HepG2 (cell line): ENCODE results near the gene TM9SF4. TPM values are rescaled to one million over a fixed set of nuclear protein-coding genes. Genes with fewer than 3 reads are reported as not detected.

Experiments used
- ATAC-seq: fragments of 200-7000 bp; cut with Tn5 transposase; 3 replicates; pipeline ENCODE4 v1.9.1; 2020; ENCODE audit warnings: mild to moderate bottlenecking, moderate library complexity
- BruUV-seq: library from RNA; stranded (reverse); fragments of 400-500 nt; replicated peaks from 2 replicates; lab custom pipeline; 2021; lab: Mats Ljungman, UMichigan
- CTCF ChIA-PET: fragments of 300-600 bp; formaldehyde crosslinking; extraction: SDS; loops from one replicate; lab custom pipeline; 2021; ENCODE audit warnings: low total read pairs, inconsistent platforms, low intra/inter-chr PET ratio; lab: Yijun Ruan, JAX
- POLR2A ChIA-PET: fragments of 350-600 bp; sonication (Branson Sonifier 250); formaldehyde crosslinking; loops from one replicate; lab custom pipeline; 2020; ENCODE audit warnings: antibody characterized with exemption, inconsistent platforms; lab: Yijun Ruan, JAX
- DNase-seq: peaks from one replicate; pipeline ENCODE4 v3.0.0-alpha.2; 2015; ENCODE audit warnings: low spot score
- FAIRE-seq: peaks from 3 replicates; lab custom pipeline; 2011; peaks lifted over from hg19 to GRCh38; lab: Jason Lieb, UNC
- H2AFZ ChIP-seq: one replicate; pipeline ENCODE4 v1.6.1; 2011; ENCODE audit warnings: low read length, inconsistent platforms
- H3K27ac ChIP-seq: fragments of 300-600 bp; 3 replicates; pipeline ENCODE4 v1.8.0; 2011; ENCODE audit warnings: mixed run types, mild to moderate bottlenecking, mixed read lengths, low read length, inconsistent platforms; ENCODE audit not compliant: insufficient read depth; ENCODE audit errors: extremely low read length
- H3K27me3 ChIP-seq, 2 experiments: fragments of 200-600 bp in 1 of 2; 2 replicates in 1 of 2; 3 replicates in 1 of 2; pipeline versions ENCODE4 v1.6.0 to v1.8.0; 2011; ENCODE audit warnings: low read length in 2 of 2, mild to moderate bottlenecking in 2 of 2, moderate library complexity in 2 of 2, inconsistent platforms in 1 of 2; ENCODE audit not compliant: insufficient read depth in 2 of 2, control insufficient read depth in 1 of 2
- H3K36me3 ChIP-seq, 2 experiments: fragments of 200-600 bp in 1 of 2; replicated peaks in 1 of 2; 2 replicates in 1 of 2; 3 replicates in 1 of 2; pipeline versions ENCODE4 v1.5.1 to v1.8.0; 2011; ENCODE audit warnings: low read length in 2 of 2, inconsistent platforms in 1 of 2; ENCODE audit not compliant: insufficient read depth in 2 of 2, control insufficient read depth in 1 of 2
- H3K4me1 ChIP-seq: 2 replicates; pipeline ENCODE4 v1.5.1; 2012; ENCODE audit warnings: low read length, inconsistent platforms; ENCODE audit not compliant: insufficient read depth
- H3K4me2 ChIP-seq: 2 replicates; pipeline ENCODE4 v1.6.0; 2011; ENCODE audit warnings: low read depth, low read length, inconsistent platforms
- H3K4me3 ChIP-seq, 3 experiments: fragments of 200-600 bp in 1 of 3; sonication (generic), shearing (Covaris generic) in 1 of 3; replicated peaks in 1 of 3; 2 replicates each; pipeline ENCODE4 v1.5.1; 2011 to 2016; ENCODE audit warnings: low read length in 3 of 3, inconsistent platforms in 2 of 3, low read depth in 2 of 3, mild to moderate bottlenecking in 2 of 3, control low read depth in 1 of 3, mixed read lengths in 1 of 3; ENCODE audit not compliant: insufficient read depth in 1 of 3
- H3K79me2 ChIP-seq: one replicate; pipeline ENCODE4 v1.6.1; 2011; ENCODE audit warnings: low read length, inconsistent platforms; ENCODE audit not compliant: insufficient read depth
- H3K9ac ChIP-seq: 2 replicates; pipeline ENCODE4 v1.6.0; 2011; ENCODE audit warnings: mild to moderate bottlenecking, low read depth, low read length, inconsistent platforms; ENCODE audit not compliant: insufficient read depth
- H3K9me3 ChIP-seq: 2 replicates; pipeline ENCODE4 v1.5.1; 2012; ENCODE audit warnings: mild to moderate bottlenecking, low read length
- H4K20me1 ChIP-seq: 2 replicates; pipeline ENCODE4 v1.6.0; 2011; ENCODE audit warnings: inconsistent platforms, mild to moderate bottlenecking, low read length, moderate library complexity; ENCODE audit not compliant: insufficient read depth
- CBFB ChIP-seq: sonication (generic); formaldehyde crosslinking; IDR thresholded peaks from 2 replicates; pipeline ENCODE4 v1.4.0; 2020; ENCODE audit warnings: missing genetic modification reagents
- GFI1 ChIP-seq: sonication (generic); formaldehyde crosslinking; IDR thresholded peaks from 2 replicates; pipeline ENCODE4 v1.5.0; 2020; ENCODE audit warnings: missing genetic modification reagents, mild to moderate bottlenecking, borderline replicate concordance
- RXRA ChIP-seq: sonication (generic); formaldehyde crosslinking; IDR thresholded peaks from 2 replicates; pipeline ENCODE4 v1.5.1; 2020; ENCODE audit warnings: missing genetic modification reagents
- TBX2 ChIP-seq: sonication (generic); formaldehyde crosslinking; IDR thresholded peaks from 2 replicates; pipeline ENCODE4 v1.5.0; 2020; ENCODE audit warnings: missing genetic modification reagents, mild to moderate bottlenecking, borderline replicate concordance
- ZNF138 ChIP-seq: sonication (generic); formaldehyde crosslinking; IDR thresholded peaks from 2 replicates; pipeline ENCODE4 v1.5.0; 2020; ENCODE audit warnings: mild to moderate bottlenecking, low read depth, missing genetic modification reagents
- WGBS: methylation state at CpG from one replicate; pipeline ENCODE4 v1.1.6; 2017; ENCODE audit warnings: low lambda C conversion rate; 5-methylcytosine and 5-hydroxymethylcytosine counted together
- in situ Hi-C: cut with HindIII; loops from 2 replicates; pipeline ENCODE4 v1.10.0; 2017; ENCODE audit warnings: low pct_unique_long_range_greater_than_20kb; ENCODE audit not compliant: extremely low pct_ligation_motif_present
- intact Hi-C: fragments of 100-400 bp; cut with micrococcal nuclease; formaldehyde crosslinking; loops from one replicate; pipeline ENCODE4 v1.10.0; 2022; ENCODE audit not compliant: unreplicated experiment
- polyA plus RNA-seq, 8 experiments: library from polyadenylated mRNA; depleted of rRNA in 3 of 8; stranded (reverse) in 7 of 8; unstranded in 1 of 8; fragments of >200 nt; fragmentation: Illumina TruSeq in 4 of 8; extraction: Trizol in 4 of 8; gene quantifications; 2 replicates each; pipeline versions ENCODE4 v1.2.1 to v1.2.3, GENCODE V29; 2011 to 2016; ENCODE audit warnings: low read depth in 4 of 8, missing spikeins in 1 of 8, mixed read lengths in 1 of 8; ENCODE audit not compliant: insufficient read depth in 1 of 8
- total RNA-seq, 5 experiments: library from RNA; depleted of rRNA; stranded (reverse); fragments of >200 nt; fragmentation: Illumina TruSeq; extraction: Trizol; gene quantifications; 2 replicates each; pipeline ENCODE4 v1.2.3, GENCODE V29; 2016; ENCODE audit warnings: low read depth in 1 of 5
- TF ChIP-seq, protein P1 (sequence below): sonication (generic); formaldehyde crosslinking; conservative IDR thresholded peaks from 2 replicates; pipeline ENCODE4 v1.8.1; 2023; ENCODE audit warnings: missing genetic modification reagents
- TF ChIP-seq, protein P2 (sequence below): sonication (generic); formaldehyde crosslinking; IDR thresholded peaks from 2 replicates; pipeline ENCODE4 v1.9.0; 2022; ENCODE audit warnings: low read depth, missing genetic modification reagents

The TM9SF4 gene
- total and polyA plus RNA-seq, 2 of the 13 experiments (the other 11 are each of a cell fraction or from before 2014, with no cell fraction given), result 53.5 to 171 TPM

DNA sequence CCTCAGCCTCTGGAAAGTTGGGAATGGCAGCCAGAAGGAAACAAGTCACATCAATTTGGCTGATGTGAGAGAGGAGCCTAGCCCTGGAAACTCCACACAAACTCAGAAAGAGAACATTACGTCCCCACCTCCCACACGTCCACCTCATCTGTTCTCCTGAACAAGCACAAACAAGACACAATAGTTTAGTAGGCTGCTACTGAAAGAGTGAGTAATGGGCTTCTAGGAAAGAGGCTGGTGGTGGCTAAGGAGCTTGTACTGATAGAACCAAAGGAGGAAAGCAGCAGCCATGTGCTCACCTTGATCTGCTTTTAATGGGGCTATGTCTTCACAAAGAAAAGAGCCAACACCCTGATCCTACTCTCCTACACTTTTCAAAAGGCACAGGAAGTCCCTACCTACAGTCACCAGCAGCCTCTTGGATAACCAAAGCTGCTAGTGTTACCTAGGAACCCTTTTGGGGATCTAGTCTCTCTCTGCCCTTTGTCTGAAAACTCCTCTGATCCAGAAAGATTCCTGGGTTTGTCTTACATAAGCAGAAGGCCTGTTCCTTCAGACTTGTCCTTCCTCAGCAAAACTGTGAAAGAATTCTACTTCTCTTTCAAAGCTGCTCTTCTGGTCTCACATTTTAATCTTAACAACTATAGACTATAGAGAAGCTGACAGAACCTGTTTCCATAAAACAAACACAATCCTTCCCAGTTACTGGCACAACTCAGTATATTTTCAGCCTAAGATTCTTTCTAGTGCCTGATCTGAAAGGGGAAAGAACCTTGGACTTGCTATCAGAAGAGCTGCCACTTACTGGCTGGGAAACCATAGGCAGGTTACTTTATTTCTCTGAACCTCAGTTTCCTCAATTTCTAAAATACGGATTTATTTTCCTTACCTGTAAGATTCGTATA is 94.9 kb downstream of the TM9SF4 start:
- in situ Hi-C loops (no loop called here), intact Hi-C loops (loop anchor here (5.0 kb wide), 3 partner anchors 53 to 123 kb away; no protein-coding TSS in a partner anchor)
- Histone ChIP-seq H3K9ac (peak overlapping the region; percentile 98; the same call in 1 of the 2 replicates), H3K27me3 (peaks cover 0 to 7% of the 10 kb centered on the region in 2 experiments; a peak in 1 of 5 replicates), H3K36me3 (peaks cover 32 to 46% of the 10 kb centered on the region in 2 experiments), H3K4me2 (peak overlapping the region; percentile 98), H3K79me2 (peaks cover 86% of the 10 kb centered on the region), H2AFZ (no peak overlapping the region), H3K4me3 (peak overlapping the region in 2 of 3 experiments; percentile 19 to 91; a peak in 2 of 6 replicates), H3K4me1 (peaks cover 58% of the 10 kb centered on the region), H4K20me1 (peaks cover 46% of the 10 kb centered on the region), H3K27ac (peak overlapping the region; percentile 13), H3K9me3 (no peaks in the 10 kb centered on the region)
- FAIRE-seq (no peak), DNase-seq (no peak), ATAC-seq (no peak)
- POLR2A ChIA-PET, result interaction anchor here (1.0 to 2.2 kb wide), 2 partner anchors 13 to 85 kb away, joined by 3 to 8 read pairs; no protein-coding TSS in a partner anchor
- TF ChIP-seq TBX2 (CRISPR knock-in tag) (peak; percentile 39; the same call in 1 of the 2 replicates), RXRA (no peak), GFI1 (CRISPR knock-in tag) (peak; percentile 38; the same call in 1 of the 2 replicates), ZNF138 (CRISPR knock-in tag) (0 out of 2 replicates have a peak, but pooled peaks have one; percentile 46), CBFB (CRISPR knock-in tag) (no peak)
- TF ChIP-seq, protein P1, sequence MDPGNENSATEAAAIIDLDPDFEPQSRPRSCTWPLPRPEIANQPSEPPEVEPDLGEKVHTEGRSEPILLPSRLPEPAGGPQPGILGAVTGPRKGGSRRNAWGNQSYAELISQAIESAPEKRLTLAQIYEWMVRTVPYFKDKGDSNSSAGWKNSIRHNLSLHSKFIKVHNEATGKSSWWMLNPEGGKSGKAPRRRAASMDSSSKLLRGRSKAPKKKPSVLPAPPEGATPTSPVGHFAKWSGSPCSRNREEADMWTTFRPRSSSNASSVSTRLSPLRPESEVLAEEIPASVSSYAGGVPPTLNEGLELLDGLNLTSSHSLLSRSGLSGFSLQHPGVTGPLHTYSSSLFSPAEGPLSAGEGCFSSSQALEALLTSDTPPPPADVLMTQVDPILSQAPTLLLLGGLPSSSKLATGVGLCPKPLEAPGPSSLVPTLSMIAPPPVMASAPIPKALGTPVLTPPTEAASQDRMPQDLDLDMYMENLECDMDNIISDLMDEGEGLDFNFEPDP (CRISPR knock-in tag), result 0 out of 2 replicates have a peak, but pooled peaks have one; percentile 60
- TF ChIP-seq, protein P2, sequence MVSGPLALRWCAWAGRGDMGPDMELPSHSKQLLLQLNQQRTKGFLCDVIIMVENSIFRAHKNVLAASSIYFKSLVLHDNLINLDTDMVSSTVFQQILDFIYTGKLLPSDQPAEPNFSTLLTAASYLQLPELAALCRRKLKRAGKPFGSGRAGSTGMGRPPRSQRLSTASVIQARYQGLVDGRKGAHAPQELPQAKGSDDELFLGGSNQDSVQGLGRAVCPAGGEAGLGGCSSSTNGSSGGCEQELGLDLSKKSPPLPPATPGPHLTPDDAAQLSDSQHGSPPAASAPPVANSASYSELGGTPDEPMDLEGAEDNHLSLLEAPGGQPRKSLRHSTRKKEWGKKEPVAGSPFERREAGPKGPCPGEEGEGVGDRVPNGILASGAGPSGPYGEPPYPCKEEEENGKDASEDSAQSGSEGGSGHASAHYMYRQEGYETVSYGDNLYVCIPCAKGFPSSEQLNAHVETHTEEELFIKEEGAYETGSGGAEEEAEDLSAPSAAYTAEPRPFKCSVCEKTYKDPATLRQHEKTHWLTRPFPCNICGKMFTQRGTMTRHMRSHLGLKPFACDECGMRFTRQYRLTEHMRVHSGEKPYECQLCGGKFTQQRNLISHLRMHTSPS (CRISPR knock-in tag), result no peak
- no TSS peak for BruUV-seq
- CTCF ChIA-PET, result interaction anchor here (0.6 kb wide), 1 partner anchor 1969 kb away, joined by 3 read pairs; no protein-coding TSS in a partner anchor
- WGBS, result 85% methylated on average over 4 of the region's 4 CpGs
